H9 (cell line): ENCODE measurements around the gene ADAMTSL5. TPM values are rescaled to one million over a fixed set of nuclear protein-coding genes. Genes with fewer than 3 reads are reported as not detected.

Source experiments
- DNase-seq: peaks from one replicate; pipeline ENCODE4 v3.0.0-alpha.2; 2017
- H2AFZ ChIP-seq: one replicate; pipeline ENCODE4 v1.6.1; 2013; ENCODE audit warnings: mild to moderate bottlenecking, low read length, control low read depth, moderate library complexity
- H2AK5ac ChIP-seq: 2 replicates; pipeline ENCODE4 v1.6.1; 2013; ENCODE audit warnings: low read length, control low read depth, mixed read lengths; ENCODE audit not compliant: insufficient read length
- H2BK120ac ChIP-seq: one replicate; pipeline ENCODE4 v1.6.1; 2013; ENCODE audit warnings: low read depth, mild to moderate bottlenecking, low read length, control low read depth, inconsistent platforms; ENCODE audit not compliant: poor library complexity, severe bottlenecking
- H2BK12ac ChIP-seq: 2 replicates; pipeline ENCODE4 v1.6.1; 2013; ENCODE audit warnings: low read length, control low read depth, mixed read lengths, low read depth; ENCODE audit not compliant: insufficient read length
- H2BK15ac ChIP-seq: 2 replicates; pipeline ENCODE4 v1.6.1; 2013; ENCODE audit warnings: low read depth, low read length, control low read depth
- H2BK20ac ChIP-seq: one replicate; pipeline ENCODE4 v1.6.1; 2013; ENCODE audit warnings: low read depth, mild to moderate bottlenecking, low read length, control low read depth, inconsistent platforms; ENCODE audit not compliant: poor library complexity, severe bottlenecking
- H2BK5ac ChIP-seq: 2 replicates; pipeline ENCODE4 v1.6.1; 2013; ENCODE audit warnings: low read length, control low read depth, mixed read lengths; ENCODE audit not compliant: insufficient read length
- H3K14ac ChIP-seq: 2 replicates; pipeline ENCODE4 v1.6.1; 2013; ENCODE audit warnings: low read length, control low read depth; ENCODE audit not compliant: insufficient read depth
- H3K18ac ChIP-seq: 2 replicates; pipeline ENCODE4 v1.6.1; 2013; ENCODE audit warnings: low read depth, mild to moderate bottlenecking, mixed read lengths, low read length, control low read depth; ENCODE audit not compliant: insufficient read length
- H3K23ac ChIP-seq: 2 replicates; pipeline ENCODE4 v1.6.1; 2013; ENCODE audit warnings: low read length, control low read depth, mixed read lengths, low read depth; ENCODE audit not compliant: insufficient read length
- H3K23me2 ChIP-seq: 2 replicates; pipeline ENCODE4 v1.6.1; 2013; ENCODE audit warnings: low read depth, mild to moderate bottlenecking, mixed read lengths, low read length, control low read depth; ENCODE audit not compliant: insufficient read length, poor library complexity, severe bottlenecking
- H3K27ac ChIP-seq: 2 replicates; pipeline ENCODE4 v1.5.1; 2013; ENCODE audit warnings: low read length, control low read depth, mixed read lengths, low read depth; ENCODE audit not compliant: insufficient read length
- H3K27me3 ChIP-seq: 2 replicates; pipeline ENCODE4 v1.6.1; 2013; ENCODE audit warnings: low read length, control low read depth, inconsistent platforms; ENCODE audit not compliant: insufficient read depth
- H3K4ac ChIP-seq: 2 replicates; pipeline ENCODE4 v1.6.1; 2013; ENCODE audit warnings: low read depth, mild to moderate bottlenecking, control low read depth, inconsistent platforms, low read length, moderate library complexity
- H3K4me1 ChIP-seq: 2 replicates; pipeline ENCODE4 v1.6.1; 2013; ENCODE audit warnings: low read length, control low read depth, inconsistent platforms; ENCODE audit not compliant: insufficient read depth
- H3K4me2 ChIP-seq: 2 replicates; pipeline ENCODE4 v1.6.1; 2013; ENCODE audit warnings: low read length, control low read depth, mixed read lengths; ENCODE audit not compliant: insufficient read length, insufficient read depth
- H3K56ac ChIP-seq: 2 replicates; pipeline ENCODE4 v1.6.1; 2013; ENCODE audit warnings: low read depth, mild to moderate bottlenecking, mixed read lengths, low read length, control low read depth; ENCODE audit not compliant: insufficient read length
- H3K79me1 ChIP-seq: 2 replicates; pipeline ENCODE4 v1.6.1; 2013; ENCODE audit warnings: low read depth, mild to moderate bottlenecking, moderate library complexity, low read length, control low read depth, inconsistent platforms; ENCODE audit not compliant: insufficient read depth, poor library complexity, severe bottlenecking
- H3K79me2 ChIP-seq: 2 replicates; pipeline ENCODE4 v1.6.1; 2013; ENCODE audit warnings: low read length, control low read depth, inconsistent platforms; ENCODE audit not compliant: insufficient read depth
- H3K9ac ChIP-seq: 2 replicates; pipeline ENCODE4 v1.6.1; 2013; ENCODE audit warnings: low read length, control low read depth, mixed read lengths; ENCODE audit not compliant: insufficient read length; ENCODE audit errors: extremely low read depth
- H3K9me3 ChIP-seq: one replicate; pipeline ENCODE4 v1.6.1; 2013; ENCODE audit warnings: low read depth, low read length, inconsistent platforms; ENCODE audit not compliant: control insufficient read depth
- H3T11ph ChIP-seq: one replicate; pipeline ENCODE4 v1.6.1; 2013; ENCODE audit warnings: mild to moderate bottlenecking, low read length, control low read depth, inconsistent platforms
- H4K20me1 ChIP-seq: one replicate; pipeline ENCODE4 v1.6.1; 2013; ENCODE audit not compliant: control insufficient read depth, insufficient read length, insufficient read depth
- H4K5ac ChIP-seq: 2 replicates; pipeline ENCODE4 v1.6.1; 2013; ENCODE audit warnings: low read depth, mild to moderate bottlenecking, mixed read lengths, low read length, control low read depth; ENCODE audit not compliant: insufficient read length
- H4K8ac ChIP-seq: replicated peaks from 2 replicates; pipeline ENCODE4 v1.6.1; 2013; ENCODE audit warnings: low read length, control low read depth, mixed read lengths, low read depth; ENCODE audit not compliant: insufficient read length
- H4K91ac ChIP-seq: 2 replicates; pipeline ENCODE4 v1.6.1; 2013; ENCODE audit warnings: low read depth, mild to moderate bottlenecking, moderate library complexity, mixed read lengths, low read length, control low read depth; ENCODE audit not compliant: insufficient read length
- H3K27ac Mint-ChIP-seq, 3 experiments: 2 replicates in 2 of 3; 3 replicates in 1 of 3; pipeline ENCODE4 v1.8.0; 2020 to 2021; ENCODE audit warnings: mixed read lengths in 3 of 3, mild to moderate bottlenecking in 1 of 3, moderate library complexity in 1 of 3
- H3K27me3 Mint-ChIP-seq: 2 replicates; pipeline ENCODE4 v1.8.0; 2021; ENCODE audit warnings: low read depth, mild to moderate bottlenecking, moderate library complexity, mixed read lengths
- H3K36me3 Mint-ChIP-seq, 3 experiments: 2 replicates in 2 of 3; 3 replicates in 1 of 3; pipeline ENCODE4 v1.8.0; 2020 to 2021; ENCODE audit warnings: low read depth in 3 of 3, mixed read lengths in 3 of 3; ENCODE audit not compliant: insufficient read depth in 1 of 3
- H3K4me1 Mint-ChIP-seq, 2 experiments: 2 replicates each; pipeline ENCODE4 v1.8.0; 2020; ENCODE audit warnings: mixed read lengths in 2 of 2
- H3K4me3 Mint-ChIP-seq, 2 experiments: 2 replicates in 1 of 2; 3 replicates in 1 of 2; pipeline ENCODE4 v1.8.0; 2020 to 2021; ENCODE audit warnings: mild to moderate bottlenecking in 2 of 2, mixed read lengths in 2 of 2, moderate library complexity in 1 of 2
- H3K9me3 Mint-ChIP-seq, 2 experiments: 2 replicates in 1 of 2; 3 replicates in 1 of 2; pipeline ENCODE4 v1.8.0; 2020; ENCODE audit warnings: mild to moderate bottlenecking in 2 of 2, mixed read lengths in 2 of 2, moderate library complexity in 1 of 2
- CTCF ChIP-seq: fragments of 200-600 bp; sonication (generic); conservative IDR thresholded peaks from 3 replicates; pipeline ENCODE4 v1.8.0; 2021; ENCODE audit warnings: antibody characterized with exemption, mild to moderate bottlenecking
- WGBS: extraction: QIAGEN DNeasy Blood & Tissue Kit; methylation state at CpG from one replicate; pipeline ENCODE4 v1.1.7; 2013; ENCODE audit warnings: missing lambda C conversion rate, low lambda C conversion rate, mixed read lengths; ENCODE audit not compliant: insufficient read length; ENCODE audit errors: extremely low coverage; 5-methylcytosine and 5-hydroxymethylcytosine counted together
- total RNA-seq: library from RNA; stranded (reverse); gene quantifications from 2 replicates; pipeline ENCODE4 v1.2.1, GENCODE V29; 2021

The ADAMTSL5 gene
- total RNA-seq, 1 experiment from 2014 or later: 1.5 TPM

DNA sequence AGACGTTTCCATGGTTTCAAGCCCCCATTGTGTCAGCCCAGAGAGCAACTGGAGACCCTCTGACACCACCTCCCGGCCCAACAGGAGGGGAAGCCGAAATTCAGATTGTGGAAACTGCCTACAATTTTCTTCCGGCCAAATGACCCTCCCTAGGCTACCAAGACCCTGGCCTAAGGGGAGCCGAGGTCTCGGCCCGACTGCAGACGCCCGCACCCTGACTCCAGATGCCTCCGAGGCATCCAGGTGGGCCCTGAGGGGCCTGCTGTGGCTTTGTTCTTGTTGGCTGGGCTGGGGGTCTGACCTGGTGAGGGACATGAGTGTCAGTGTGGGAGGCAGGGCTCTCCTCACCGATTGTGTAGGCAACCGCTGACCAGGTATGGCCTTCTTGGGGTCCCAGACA lies 45.7 kb upstream of the ADAMTSL5 start:
- Histone ChIP-seq H2BK12ac (no peak overlapping the region), H4K8ac (no peak overlapping the region), H3K18ac (no peak overlapping the region), H2BK5ac (no peak overlapping the region), H3K79me2 (peaks cover 19% of the 10 kb centered on the region; the same call in 1 of the 2 replicates), H4K91ac (no peak overlapping the region), H3K4ac (no peak overlapping the region), H3K56ac (no peak overlapping the region), H2BK20ac (no peak overlapping the region), H2BK120ac (no peak overlapping the region), H3T11ph (no peak overlapping the region), H3K9me3 (no peaks in the 10 kb centered on the region), H3K79me1 (peaks cover 6% of the 10 kb centered on the region), H4K20me1 (no peaks in the 10 kb centered on the region), H3K27ac (no peak overlapping the region), H3K27me3 (no peaks in the 10 kb centered on the region), H2AFZ (no peak overlapping the region), H2AK5ac (no peak overlapping the region), H3K14ac (no peak overlapping the region), H3K4me2 (no peak overlapping the region), H4K5ac (no peak overlapping the region), H3K23ac (no peak overlapping the region), H3K9ac (no peak overlapping the region), H3K4me1 (no peaks in the 10 kb centered on the region), H2BK15ac (no peak overlapping the region), H3K23me2 (no peaks in the 10 kb centered on the region)
- H3K36me3 Mint-ChIP-seq: peaks cover 2 to 44% (median 35%) of the 10 kb centered on the region in 3 experiments; a peak in 6 of 7 replicates
- peak overlapping the region in 2 of 3 experiments; percentile 19 to 35; a peak in 4 of 7 replicates for H3K27ac Mint-ChIP-seq
- DNase-seq: no peak
- H3K9me3 Mint-ChIP-seq: no peaks in the 10 kb centered on the region
- H3K27me3 Mint-ChIP-seq: no peaks in the 10 kb centered on the region
- WGBS: no CpG with 5 or more reads among the region's 12 CpGs
- H3K4me1 Mint-ChIP-seq: 0 out of 4 replicates have a peak, but pooled peaks cover 0 to 2% of the 10 kb centered on the region in 2 experiments
- H3K4me3 Mint-ChIP-seq: no peak overlapping the region
- no peak for TF ChIP-seq CTCF
